DOHH2 (cell line): Measurements from ENCODE around the gene DAP.

Source experiments
- CTCF ChIP-seq: fragments of 200-600 bp; sonication (generic); IDR thresholded peaks from one replicate; pipeline ENCODE4 v1.5.1; 2014; ENCODE audit warnings: antibody characterized with exemption, mild to moderate bottlenecking, low read depth, low read length; ENCODE audit not compliant: poor library complexity, severe bottlenecking
- EZH2phosphoT487 ChIP-seq: fragments of 200-600 bp; sonication (generic); IDR thresholded peaks from 2 replicates; pipeline ENCODE4 v1.6.1; 2017; ENCODE audit warnings: borderline replicate concordance, mild to moderate bottlenecking, antibody characterized with exemption, low read length, moderate library complexity, mixed read lengths

GRCh38 chr5:10652606-10653005, 108.4 kb downstream of the DAP start:
- TF ChIP-seq CTCF, result no peak
- TF ChIP-seq EZH2phosphoT487, result no peak
